ENCODE results near the gene RMI2.

Gene RMI2

GRCh38 chr16:11320170-11320569 lies 25.1 kb upstream of the RMI2 start:
- POLR2A ChIA-PET = no interaction called here
- no peak overlapping the region for H3K4me3 ChIP-seq (ENCODE audit: low read depth, low read length)
- no peaks in the 10 kb centered on the region for H3K36me3 ChIP-seq (ENCODE audit: control insufficient read depth in 2 of 2, insufficient read depth in 1 of 2, low read length in 2 of 2)
- TF ChIP-seq KLF16 (tag by site-specific recombination; IDR thresholded peaks at IDR 0.05) (no peak), ZIC2 (tag by site-specific recombination; IDR thresholded peaks at IDR 0.05) (peak; percentile 46), ZNF610 (tag by site-specific recombination; IDR thresholded peaks at IDR 0.05; ENCODE audit: borderline replicate concordance) (peak; percentile 90), ZNF211 (tag by site-specific recombination; IDR thresholded peaks at IDR 0.05; ENCODE audit: low read depth) (no peak), HOXC10 (CRISPR knock-in tag; IDR thresholded peaks at IDR 0.05) (no peak)
- CTCF ChIA-PET = interaction anchor here (1.0 kb wide), 1 partner anchor 356 kb away, joined by 3 read pairs; no protein-coding TSS in a partner anchor
- no peak overlapping the region for H3K27ac ChIP-seq (ENCODE audit: extremely low read depth, low read depth, low read length)
- no peaks in the 10 kb centered on the region for H3K9me3 ChIP-seq (ENCODE audit: control insufficient read depth, insufficient read depth, low read depth, low read length)
- H3K4me1 ChIP-seq (ENCODE audit: control insufficient read depth, insufficient read depth, low read length) = no peaks in the 10 kb centered on the region

GRCh38 chr16:11321662-11322061 lies 23.6 kb upstream of the RMI2 start:
- no peaks in the 10 kb centered on the region for H3K36me3 ChIP-seq (ENCODE audit: control insufficient read depth in 2 of 2, insufficient read depth in 1 of 2, low read length in 2 of 2)
- POLR2A ChIA-PET = no interaction called here
- CTCF ChIA-PET = no interaction called here

GRCh38 chr16:11322823-11323222 lies 22.4 kb upstream of the RMI2 start:
- CTCF ChIA-PET = no interaction called here
- Histone ChIP-seq H3K27ac (ENCODE audit: extremely low read depth, low read depth, low read length) (no peak overlapping the region), H3K4me1 (ENCODE audit: control insufficient read depth, insufficient read depth, low read length) (no peaks in the 10 kb centered on the region), H3K4me3 (ENCODE audit: low read depth, low read length) (no peak overlapping the region), H3K9me3 (ENCODE audit: control insufficient read depth, insufficient read depth, low read depth, low read length) (no peaks in the 10 kb centered on the region), H3K36me3 (ENCODE audit: control insufficient read depth in 2 of 2, insufficient read depth in 1 of 2, low read length in 2 of 2) (no peaks in the 10 kb centered on the region)
- POLR2A ChIA-PET = no interaction called here
- TF ChIP-seq ZNF544 (tag by site-specific recombination; IDR thresholded peaks at IDR 0.05) (no peak), ZNF239 (tag by site-specific recombination; IDR thresholded peaks at IDR 0.05) (no peak), BCL11A (tag by site-specific recombination; IDR thresholded peaks at IDR 0.05; ENCODE audit: low read depth) (no peak), SCRT2 (tag by site-specific recombination; IDR thresholded peaks at IDR 0.05) (no peak), KLF8 (tag by site-specific recombination; IDR thresholded peaks at IDR 0.05) (no peak), OSR2 (tag by site-specific recombination; IDR thresholded peaks at IDR 0.05) (no peak), ZFHX2 (tag by site-specific recombination; conservative IDR thresholded peaks at IDR 0.05) (no peak), ZBTB20 (tag by site-specific recombination; IDR thresholded peaks at IDR 0.05) (no peak), ZNF302 (tag by site-specific recombination; IDR thresholded peaks at IDR 0.05; ENCODE audit: low read depth) (no peak), ZNF449 (tag by site-specific recombination; IDR thresholded peaks at IDR 0.05) (no peak)

More at GRCh38 chr16:11321662-11322061, 23.6 kb upstream of the RMI2 start:
- Histone ChIP-seq H3K4me3 (ENCODE audit: low read depth, low read length) (no peak overlapping the region), H3K4me1 (ENCODE audit: control insufficient read depth, insufficient read depth, low read length) (no peaks in the 10 kb centered on the region), H3K27ac (ENCODE audit: extremely low read depth, low read depth, low read length) (no peak overlapping the region), H3K9me3 (ENCODE audit: control insufficient read depth, insufficient read depth, low read depth, low read length) (no peaks in the 10 kb centered on the region)
- TF ChIP-seq AEBP2 (tag by site-specific recombination; IDR thresholded peaks at IDR 0.05; ENCODE audit: borderline replicate concordance) = no peak
- TF ChIP-seq TRIM28 (IDR thresholded peaks at IDR 0.05; ENCODE audit: borderline replicate concordance, low read length) = no peak
- no peak for TF ChIP-seq ZNF776 (tag by site-specific recombination; IDR thresholded peaks at IDR 0.05; ENCODE audit: borderline replicate concordance)
- no peak for TF ChIP-seq PRDM6 (tag by site-specific recombination; IDR thresholded peaks at IDR 0.05)
- no peak for TF ChIP-seq ZNF335 (tag by site-specific recombination; conservative IDR thresholded peaks at IDR 0.05)
- no peak for TF ChIP-seq ZNF292 (tag by site-specific recombination; IDR thresholded peaks at IDR 0.05; ENCODE audit: borderline replicate concordance, low read depth)
- TF ChIP-seq ZBTB8A (tag by site-specific recombination; IDR thresholded peaks at IDR 0.05) = no peak
- no peak for TF ChIP-seq ZNF777 (tag by site-specific recombination; IDR thresholded peaks at IDR 0.05; ENCODE audit: borderline replicate concordance)
- no peak for TF ChIP-seq ZNF449 (tag by site-specific recombination; IDR thresholded peaks at IDR 0.05)
